Measurements from ENCODE around the gene ATP10A.
"Not testable (repeated sequence)": the region's sequence is repeated elsewhere in the genome, so short reads cannot be mapped to it uniquely, and the experiment has no call there.

Gene ATP10A

GRCh38 chr15:25858952-25859760 lies 4.0 kb downstream of the ATP10A start:
- DNase-seq = no peak

GRCh38 chr15:25856059-25856458 lies 7.1 kb downstream of the ATP10A start:
- DNase-seq = not testable (repeated sequence)

GRCh38 chr15:25852661-25853524 lies 10.2 kb downstream of the ATP10A start:
- DNase-seq = no peak

GRCh38 chr15:25852027-25852426 lies 11.1 kb downstream of the ATP10A start:
- DNase-seq = no peak

GRCh38 chr15:25850154-25851111 lies 12.7 kb downstream of the ATP10A start:
- DNase-seq = no peak

GRCh38 chr15:25849157-25849921 lies 13.8 kb downstream of the ATP10A start:
- DNase-seq = no peak

GRCh38 chr15:25848784-25849156 lies 14.4 kb downstream of the ATP10A start:
- DNase-seq = no peak

- DNase-seq = no peak
Observed at GRCh38 chr15:25848325-25848724, 14.8 kb downstream of the ATP10A start.

- no peak for DNase-seq
Observed at GRCh38 chr15:25847051-25847450, 16.1 kb downstream of the ATP10A start.

GRCh38 chr15:25846377-25846776 lies 16.8 kb downstream of the ATP10A start:
- no peak for DNase-seq

- DNase-seq = no peak
Observed at GRCh38 chr15:25844981-25845680, 18.0 kb downstream of the ATP10A start.

- no peak for DNase-seq
Observed at GRCh38 chr15:25844542-25844941, 18.6 kb downstream of the ATP10A start.

- DNase-seq = no peak
Observed at GRCh38 chr15:25844076-25844475, 19.1 kb downstream of the ATP10A start.

- no peak for DNase-seq
Observed at GRCh38 chr15:25839638-25840156, 23.4 kb downstream of the ATP10A start.

- DNase-seq = no peak
Observed at GRCh38 chr15:25838871-25839195, 24.3 kb downstream of the ATP10A start.

- no peak for DNase-seq
Observed at GRCh38 chr15:25838191-25838870, 24.8 kb downstream of the ATP10A start.

GRCh38 chr15:25832158-25832557 lies 31.0 kb downstream of the ATP10A start:
- DNase-seq = no peak

GRCh38 chr15:25830844-25831451 lies 32.2 kb downstream of the ATP10A start:
- DNase-seq = no peak

GRCh38 chr15:25829073-25829472 lies 34.1 kb downstream of the ATP10A start:
- no peak for DNase-seq

- DNase-seq = no peak
Observed at GRCh38 chr15:25825207-25825606, 37.9 kb downstream of the ATP10A start.

All from NCI-H446 (cell line).